Endothelial cell of umbilical vein (primary cell): ENCODE data around the gene KCTD19. TPM values are rescaled to one million over a fixed set of nuclear protein-coding genes. Genes with fewer than 3 reads are reported as not detected.

Source experiments
- BruUV-seq: library from RNA; stranded (reverse); fragments of 400-500 nt; replicated peaks from 2 replicates; lab custom pipeline; 2021; lab: Mats Ljungman, UMichigan
- CTCF ChIA-PET: fragments of 300-600, 350-600 bp; sonication (Branson Sonifier 250); formaldehyde crosslinking; loops from one replicate; lab custom pipeline; 2021; ENCODE audit warnings: antibody characterized with exemption, inconsistent platforms; lab: Charles Lee
- POLR2A ChIA-PET: fragments of 300-600, 350-600 bp; sonication (Branson Sonifier 250); formaldehyde crosslinking; loops from one replicate; lab custom pipeline; 2021; ENCODE audit warnings: antibody characterized with exemption, inconsistent platforms; lab: Charles Lee
- DNase-seq: peaks from one replicate; pipeline ENCODE4 v3.0.0-alpha.2; 2011; ENCODE audit warnings: low read depth, low spot score
- FAIRE-seq: peaks from 2 replicates; lab custom pipeline; 2011; peaks lifted over from hg19 to GRCh38; lab: Jason Lieb, UNC
- H2AFZ ChIP-seq: 2 replicates; pipeline ENCODE4 v1.6.0; 2012; ENCODE audit warnings: low read depth, low read length, control low read depth, inconsistent platforms
- H3K27ac ChIP-seq: 2 replicates; pipeline ENCODE4 v1.5.1; 2011; ENCODE audit warnings: low read depth, mild to moderate bottlenecking, control low read depth, low read length, moderate library complexity; ENCODE audit not compliant: insufficient read depth
- H3K27me3 ChIP-seq, 2 experiments: 2 replicates each; pipeline versions ENCODE4 v1.6.0 to v1.6.1; 2011; ENCODE audit warnings: low read length in 2 of 2, mixed read lengths in 1 of 2; ENCODE audit not compliant: control insufficient read depth in 2 of 2, insufficient read depth in 2 of 2
- H3K36me3 ChIP-seq, 2 experiments: 2 replicates in 1 of 2; 3 replicates in 1 of 2; pipeline ENCODE4 v1.5.1; 2011; ENCODE audit warnings: low read length in 2 of 2, mild to moderate bottlenecking in 1 of 2, moderate library complexity in 1 of 2; ENCODE audit not compliant: control insufficient read depth in 2 of 2, insufficient read depth in 2 of 2; ENCODE audit errors: extremely low read depth in 1 of 2
- H3K4me1 ChIP-seq: 3 replicates; pipeline ENCODE4 v1.5.1; 2011; ENCODE audit warnings: mild to moderate bottlenecking, low read length; ENCODE audit not compliant: control insufficient read depth, insufficient read depth; ENCODE audit errors: extremely low read depth
- H3K4me2 ChIP-seq: 2 replicates; pipeline ENCODE4 v1.6.1; 2011; ENCODE audit warnings: low read length, control low read depth, mixed read lengths; ENCODE audit not compliant: insufficient read depth
- H3K4me3 ChIP-seq, 3 experiments: fragments of 200-600 bp in 1 of 3; sonication (generic), shearing (Covaris generic) in 1 of 3; replicated peaks in 1 of 3; 2 replicates each; pipeline ENCODE4 v1.5.1; 2011 to 2016; ENCODE audit warnings: control low read depth in 3 of 3, low read length in 3 of 3, mild to moderate bottlenecking in 2 of 3, inconsistent platforms in 1 of 3, low read depth in 1 of 3, moderate library complexity in 1 of 3; ENCODE audit not compliant: insufficient read depth in 1 of 3
- H3K79me2 ChIP-seq: 2 replicates; pipeline ENCODE4 v1.6.0; 2012; ENCODE audit warnings: low read length, inconsistent platforms; ENCODE audit not compliant: control insufficient read depth, insufficient read depth
- H3K9ac ChIP-seq: replicated peaks from 2 replicates; pipeline ENCODE3; 2011; ENCODE audit warnings: low read length, control low read depth; ENCODE audit not compliant: insufficient read depth; ENCODE audit errors: extremely low read depth
- H3K9me1 ChIP-seq: replicated peaks from 3 replicates; pipeline ENCODE4 v1.6.0; 2011; ENCODE audit warnings: mild to moderate bottlenecking, low read length; ENCODE audit not compliant: control insufficient read depth, insufficient read depth; ENCODE audit errors: extremely low read depth
- H3K9me3 ChIP-seq: replicated peaks from 2 replicates; pipeline ENCODE4 v1.5.1; 2012; ENCODE audit warnings: low read length, inconsistent platforms; ENCODE audit not compliant: control insufficient read depth, insufficient read depth
- H4K20me1 ChIP-seq: replicated peaks from 2 replicates; pipeline ENCODE3; 2011; ENCODE audit warnings: mild to moderate bottlenecking, low read length; ENCODE audit not compliant: control insufficient read depth, insufficient read depth; ENCODE audit errors: extremely low read depth
- CTCF ChIP-seq, 2 donors: IDR thresholded peaks; 1 replicate in 1 of 2; 2 replicates in 1 of 2; pipeline ENCODE4 v1.5.1; 2011; ENCODE audit warnings: low read length in 2 of 2, mild to moderate bottlenecking in 2 of 2, moderate library complexity in 2 of 2, control low read depth in 1 of 2, inconsistent platforms in 1 of 2, low read depth in 1 of 2; ENCODE audit not compliant: insufficient read depth in 1 of 2; ENCODE audit errors: extremely low read depth in 1 of 2
- EZH2 ChIP-seq: IDR thresholded peaks from 2 replicates; pipeline ENCODE4 v1.6.1; 2012; ENCODE audit warnings: borderline replicate concordance, low read depth, mild to moderate bottlenecking, moderate library complexity, low read length, inconsistent platforms; ENCODE audit not compliant: severe bottlenecking
- FOS ChIP-seq: IDR thresholded peaks from 2 replicates; pipeline ENCODE4 v1.6.1; 2011; ENCODE audit warnings: mild to moderate bottlenecking, low read length, moderate library complexity, borderline replicate concordance; ENCODE audit not compliant: insufficient read depth
- GATA2 ChIP-seq: IDR thresholded peaks from 2 replicates; pipeline ENCODE4 v1.7.0; 2011; ENCODE audit warnings: low read depth, mild to moderate bottlenecking, moderate library complexity, mixed read lengths, low read length; ENCODE audit not compliant: insufficient read length, insufficient read depth
- JUN ChIP-seq: IDR thresholded peaks from 2 replicates; pipeline ENCODE4 v1.6.1; 2011; ENCODE audit warnings: borderline replicate concordance, low read depth; ENCODE audit not compliant: insufficient read length, insufficient read depth
- MAX ChIP-seq: IDR thresholded peaks from 2 replicates; pipeline ENCODE4 v1.6.1; 2011; ENCODE audit not compliant: insufficient read depth, insufficient read length
- MYC ChIP-seq: IDR thresholded peaks from one replicate; pipeline ENCODE4 v1.6.1; 2011; ENCODE audit warnings: mild to moderate bottlenecking, low read depth, low read length
- POLR2A ChIP-seq: IDR thresholded peaks from 2 replicates; pipeline ENCODE4 v1.6.1; 2012; ENCODE audit warnings: low read depth, mild to moderate bottlenecking, control low read depth, low read length
- POLR2AphosphoS5 ChIP-seq: IDR thresholded peaks from 2 replicates; pipeline ENCODE4 v1.6.1; 2012; ENCODE audit warnings: low read depth, mild to moderate bottlenecking, control low read depth, low read length, moderate library complexity; ENCODE audit not compliant: insufficient read depth
- dilution Hi-C: fragments of 300-500 bp; cut with MboI; formaldehyde crosslinking; loops from one replicate; pipeline ENCODE4 v1.15.0; 2019; ENCODE audit warnings: low sequenced_read_pairs; ENCODE audit not compliant: extremely low pct_ligation_motif_present
- intact Hi-C: fragments of 100-400 bp; cut with micrococcal nuclease; formaldehyde crosslinking; loops from one replicate; pipeline ENCODE4 v1.10.0; 2022
- polyA plus RNA-seq, 4 experiments: library from polyadenylated mRNA; depleted of rRNA in 3 of 4; stranded (reverse) in 3 of 4; unstranded in 1 of 4; fragments of >200 nt; gene quantifications; 2 replicates each; pipeline versions ENCODE4 v1.2.1 to v1.2.3, GENCODE V29; 2011 to 2012; ENCODE audit warnings: missing spikeins in 1 of 4
- total RNA-seq: library from RNA; stranded (reverse); gene quantifications from 2 replicates; pipeline ENCODE4 v1.2.3, GENCODE V29; 2021

KCTD19 gene
- total and polyA plus RNA-seq, 2 donors (not counting 3 experiments of a cell fraction or from before 2014, with no cell fraction given) = 0.21 to 0.44 TPM

DNA sequence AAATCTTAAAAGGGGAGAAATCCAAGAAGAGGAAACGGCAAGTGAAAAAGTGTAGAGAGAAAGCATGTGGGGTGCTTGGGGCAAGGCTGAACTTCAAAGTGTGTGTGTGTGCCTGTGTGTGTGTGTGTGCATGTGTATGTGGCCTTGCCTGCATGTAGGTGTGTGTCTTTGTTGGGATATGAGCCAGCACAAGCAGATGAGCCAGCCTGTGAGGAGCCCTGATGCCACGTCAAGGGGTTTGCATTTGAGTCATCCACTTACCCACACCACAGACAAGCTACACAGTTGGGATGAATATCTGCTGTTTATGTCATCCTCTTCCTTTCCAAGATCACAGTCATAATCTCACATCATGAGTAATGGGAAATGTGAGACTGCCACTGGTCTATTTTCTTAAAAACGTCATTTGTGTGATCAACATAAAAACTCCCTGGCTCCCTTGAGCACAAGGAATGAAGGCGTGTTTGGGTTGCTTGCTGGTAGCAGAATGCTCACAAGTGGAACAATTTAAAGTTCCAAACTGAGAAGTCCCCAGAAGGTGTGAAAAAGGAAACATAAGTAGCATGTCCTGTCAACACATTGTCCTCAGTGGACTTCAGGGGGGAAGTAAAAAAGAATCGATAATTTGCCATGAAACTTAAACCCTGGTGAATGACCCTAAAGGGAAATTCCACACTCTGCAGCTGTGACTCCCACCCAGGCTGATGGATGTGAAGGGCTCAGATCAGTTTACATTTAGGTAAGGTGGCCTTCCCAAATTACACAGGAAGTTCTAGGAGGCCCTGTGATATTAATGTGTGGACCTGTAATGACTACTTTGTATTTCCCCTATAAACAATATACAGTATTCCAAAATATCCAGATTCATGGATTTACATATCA is 14.7 kb downstream of the KCTD19 start:
- dilution Hi-C loops = no loop called here
- CTCF ChIA-PET = interaction anchor here (1.0 to 2.2 kb wide), 4 partner anchors 15 to 88 kb away, joined by 3 to 14 read pairs (median 4); partner anchors contain the start of genes KCTD19 and LRRC36
- Histone ChIP-seq H3K79me2 (no peaks in the 10 kb centered on the region), H4K20me1 (no peaks in the 10 kb centered on the region), H3K36me3 (no peaks in the 10 kb centered on the region), H3K4me1 (peaks cover 12% of the 10 kb centered on the region), H3K9ac (peak overlapping the region; percentile 4), H2AFZ (peak overlapping the region; percentile 6), H3K27me3 (no peaks in the 10 kb centered on the region), H3K4me2 (no peak overlapping the region), H3K27ac (peak overlapping the region; percentile 72), H3K9me1 (no peaks in the 10 kb centered on the region), H3K4me3 (no peak overlapping the region), H3K9me3 (no peaks in the 10 kb centered on the region)
- FAIRE-seq (peak; percentile 85), DNase-seq (peak; percentile 92)
- TF ChIP-seq GATA2 (peak; percentile 79), FOS (peak; percentile 96), MAX (no peak), MYC (peak; percentile 19), POLR2AphosphoS5 (peak; percentile 59), EZH2 (no peak), CTCF (IDR thresholded peaks at IDR 0.05; ENCODE audit: extremely low read depth in 1 of 2, insufficient read depth in 1 of 2, low read depth in 1 of 2, low read length in 2 of 2) (no peak), POLR2A (peak; percentile 36), JUN (peak; percentile 92)
- POLR2A ChIA-PET = no interaction called here
- BruUV-seq = TSS peak; percentile 99
- intact Hi-C loops = loop anchor here (1.0 to 10.0 kb wide), 2 partner anchors 34 to 593 kb away; no protein-coding TSS in a partner anchor
